DOHH2 (cell line): ENCODE results near the gene WBP2.

Source experiments
- H3F3A ChIP-seq: fragments of 200-600 bp; sonication (generic), shearing (Covaris generic); 2 replicates; pipeline ENCODE4 v1.6.0; 2016; ENCODE audit warnings: antibody characterized with exemption, mild to moderate bottlenecking; ENCODE audit not compliant: control insufficient read depth, insufficient read depth
- H3K27ac ChIP-seq: fragments of 200-600 bp; sonication (generic); 2 replicates; pipeline ENCODE4 v1.5.1; 2014; ENCODE audit warnings: low read depth, mild to moderate bottlenecking, low read length, moderate library complexity
- H3K27me3 ChIP-seq: fragments of 200-600 bp; sonication (generic); 2 replicates; pipeline ENCODE4 v1.6.1; 2014; ENCODE audit warnings: mild to moderate bottlenecking, low read length, mixed read lengths; ENCODE audit not compliant: control insufficient read depth
- H3K36me3 ChIP-seq: fragments of 200-600 bp; sonication (generic); 2 replicates; pipeline ENCODE4 v1.6.1; 2014; ENCODE audit warnings: mild to moderate bottlenecking, low read length, moderate library complexity, mixed read lengths; ENCODE audit not compliant: control insufficient read depth
- H3K4me1 ChIP-seq: fragments of 200-600 bp; sonication (generic); 2 replicates; pipeline ENCODE4 v1.6.1; 2014; ENCODE audit warnings: mild to moderate bottlenecking, low read length, mixed read lengths; ENCODE audit not compliant: control insufficient read depth
- H3K4me2 ChIP-seq: fragments of 200-600 bp; sonication (generic); 2 replicates; pipeline ENCODE4 v1.6.0; 2014; ENCODE audit warnings: mild to moderate bottlenecking, low read length, moderate library complexity
- H3K4me3 ChIP-seq: fragments of 200-600 bp; sonication (generic); 2 replicates; pipeline ENCODE4 v1.5.1; 2014; ENCODE audit warnings: mild to moderate bottlenecking, low read length, mixed read lengths
- H3K79me2 ChIP-seq: fragments of 200-600 bp; sonication (generic); 2 replicates; pipeline ENCODE4 v1.6.1; 2014; ENCODE audit warnings: mild to moderate bottlenecking, low read length, mixed read lengths; ENCODE audit not compliant: control insufficient read depth
- H3K9me2 ChIP-seq: fragments of 200-600 bp; sonication (generic); replicated peaks from 2 replicates; pipeline ENCODE4 v1.6.1; 2014; ENCODE audit warnings: mild to moderate bottlenecking, low read length, mixed read lengths; ENCODE audit not compliant: control insufficient read depth
- H3K9me3 ChIP-seq: fragments of 200-600 bp; sonication (generic); 2 replicates; pipeline ENCODE4 v1.6.1; 2014; ENCODE audit warnings: antibody characterized with exemption, low read length, mixed read lengths; ENCODE audit not compliant: control insufficient read depth, insufficient read depth
- H4K20me1 ChIP-seq: fragments of 200-600 bp; sonication (generic); 2 replicates; pipeline ENCODE4 v1.6.0; 2014; ENCODE audit warnings: low read depth, mild to moderate bottlenecking, antibody characterized with exemption, low read length, moderate library complexity; ENCODE audit not compliant: control insufficient read depth, insufficient read depth
- EZH2phosphoT487 ChIP-seq: fragments of 200-600 bp; sonication (generic); IDR thresholded peaks from 2 replicates; pipeline ENCODE4 v1.6.1; 2017; ENCODE audit warnings: borderline replicate concordance, mild to moderate bottlenecking, antibody characterized with exemption, low read length, moderate library complexity, mixed read lengths
- TF ChIP-seq, protein P1 (sequence below): fragments of 200-600 bp; sonication (generic); IDR thresholded peaks from one replicate; pipeline ENCODE4 v1.5.1; 2014; ENCODE audit warnings: antibody characterized with exemption, mild to moderate bottlenecking, low read depth, low read length; ENCODE audit not compliant: poor library complexity, severe bottlenecking

The WBP2 gene

GRCh38 chr17:75818326-75818885 lies 36.7 kb downstream of the WBP2 start:
- no peaks in the 10 kb centered on the region for H3K4me1 ChIP-seq
- H3K36me3 ChIP-seq, result peaks cover 80% of the 10 kb centered on the region
- no peaks in the 10 kb centered on the region for H3K9me3 ChIP-seq
- no peaks in the 10 kb centered on the region for H3K27me3 ChIP-seq
- H3K4me2 ChIP-seq, result no peak overlapping the region
- H3K9me2 ChIP-seq, result no peaks in the 10 kb centered on the region
- no peaks in the 10 kb centered on the region for H3F3A ChIP-seq
- no peak overlapping the region for H3K27ac ChIP-seq
- no peaks in the 10 kb centered on the region for H4K20me1 ChIP-seq
- H3K79me2 ChIP-seq, result no peaks in the 10 kb centered on the region
- no peak for TF ChIP-seq EZH2phosphoT487
- TF ChIP-seq, protein P1, sequence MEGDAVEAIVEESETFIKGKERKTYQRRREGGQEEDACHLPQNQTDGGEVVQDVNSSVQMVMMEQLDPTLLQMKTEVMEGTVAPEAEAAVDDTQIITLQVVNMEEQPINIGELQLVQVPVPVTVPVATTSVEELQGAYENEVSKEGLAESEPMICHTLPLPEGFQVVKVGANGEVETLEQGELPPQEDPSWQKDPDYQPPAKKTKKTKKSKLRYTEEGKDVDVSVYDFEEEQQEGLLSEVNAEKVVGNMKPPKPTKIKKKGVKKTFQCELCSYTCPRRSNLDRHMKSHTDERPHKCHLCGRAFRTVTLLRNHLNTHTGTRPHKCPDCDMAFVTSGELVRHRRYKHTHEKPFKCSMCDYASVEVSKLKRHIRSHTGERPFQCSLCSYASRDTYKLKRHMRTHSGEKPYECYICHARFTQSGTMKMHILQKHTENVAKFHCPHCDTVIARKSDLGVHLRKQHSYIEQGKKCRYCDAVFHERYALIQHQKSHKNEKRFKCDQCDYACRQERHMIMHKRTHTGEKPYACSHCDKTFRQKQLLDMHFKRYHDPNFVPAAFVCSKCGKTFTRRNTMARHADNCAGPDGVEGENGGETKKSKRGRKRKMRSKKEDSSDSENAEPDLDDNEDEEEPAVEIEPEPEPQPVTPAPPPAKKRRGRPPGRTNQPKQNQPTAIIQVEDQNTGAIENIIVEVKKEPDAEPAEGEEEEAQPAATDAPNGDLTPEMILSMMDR, result no peak
- H3K4me3 ChIP-seq, result no peak overlapping the region

DNA sequence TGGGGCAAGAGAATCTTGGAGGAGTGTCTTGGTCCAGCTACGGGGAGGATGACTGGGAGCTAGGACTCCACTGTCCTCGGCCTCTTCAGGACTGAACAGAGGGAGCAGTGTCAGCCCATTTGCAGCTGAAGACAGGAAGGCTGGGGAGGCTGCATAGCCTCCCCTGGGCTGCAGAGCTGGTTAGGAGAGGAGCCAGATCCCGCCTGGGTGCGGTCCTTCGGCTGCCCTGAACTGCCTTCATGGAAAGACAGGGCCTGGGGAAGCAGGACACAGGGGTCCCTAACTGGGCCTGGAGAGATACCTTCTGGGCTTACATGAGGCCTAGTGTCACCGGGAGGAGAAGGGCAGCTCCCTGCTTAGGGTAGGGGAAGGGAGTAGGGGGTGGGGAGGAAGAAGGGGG lies 37.6 kb downstream of the WBP2 start:
- Histone ChIP-seq H3K27me3 (no peaks in the 10 kb centered on the region), H3K27ac (no peak overlapping the region), H3K9me3 (no peaks in the 10 kb centered on the region), H3K9me2 (no peaks in the 10 kb centered on the region), H3K79me2 (no peaks in the 10 kb centered on the region), H3K4me1 (no peaks in the 10 kb centered on the region), H3K4me3 (no peak overlapping the region), H3F3A (no peaks in the 10 kb centered on the region), H3K4me2 (no peak overlapping the region), H3K36me3 (peaks cover 80% of the 10 kb centered on the region), H4K20me1 (no peaks in the 10 kb centered on the region)
- TF ChIP-seq EZH2phosphoT487, result no peak

DNA sequence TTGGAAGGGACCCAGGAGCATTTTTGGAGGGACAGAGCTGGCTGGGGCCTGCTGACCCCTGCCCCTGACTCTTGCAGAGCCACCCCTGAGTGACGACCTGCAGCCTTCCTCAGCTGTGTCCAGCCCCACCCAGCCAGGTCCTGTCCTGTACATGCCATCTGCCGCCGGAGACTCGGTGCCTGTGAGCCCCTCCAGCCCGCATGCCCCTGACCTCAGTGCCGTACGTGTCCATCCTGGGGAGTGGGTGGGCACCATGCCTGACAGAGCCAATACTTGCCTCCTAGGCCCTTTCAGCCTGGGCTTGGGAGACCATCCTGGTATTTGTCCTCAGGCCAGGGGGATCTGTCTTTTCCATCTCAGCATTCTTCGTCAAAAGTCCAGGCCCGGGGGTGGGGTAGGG lies 38.4 kb downstream of the WBP2 start:
- no peaks in the 10 kb centered on the region for H3F3A ChIP-seq
- no peaks in the 10 kb centered on the region for H4K20me1 ChIP-seq
- peaks cover 82% of the 10 kb centered on the region for H3K36me3 ChIP-seq
- no peaks in the 10 kb centered on the region for H3K4me1 ChIP-seq
- H3K4me3 ChIP-seq, result no peak overlapping the region
- no peaks in the 10 kb centered on the region for H3K9me2 ChIP-seq
- H3K27me3 ChIP-seq, result no peaks in the 10 kb centered on the region
- H3K9me3 ChIP-seq, result no peaks in the 10 kb centered on the region
- no peak overlapping the region for H3K27ac ChIP-seq
- no peak overlapping the region for H3K4me2 ChIP-seq
- H3K79me2 ChIP-seq, result no peaks in the 10 kb centered on the region
- TF ChIP-seq EZH2phosphoT487, result no peak
- TF ChIP-seq, protein P1, result no peak

GRCh38 chr17:75815399-75815798 lies 39.7 kb downstream of the WBP2 start:
- H3K27ac ChIP-seq, result no peak overlapping the region

More at GRCh38 chr17:75815399-75815798, 39.7 kb downstream of the WBP2 start:
- Histone ChIP-seq H3F3A (no peaks in the 10 kb centered on the region), H3K9me3 (no peaks in the 10 kb centered on the region), H3K4me2 (no peak overlapping the region), H3K9me2 (no peaks in the 10 kb centered on the region), H4K20me1 (no peaks in the 10 kb centered on the region), H3K36me3 (peaks cover 76% of the 10 kb centered on the region), H3K4me3 (no peak overlapping the region), H3K4me1 (no peaks in the 10 kb centered on the region), H3K79me2 (no peaks in the 10 kb centered on the region), H3K27me3 (no peaks in the 10 kb centered on the region)
- TF ChIP-seq, protein P1, result no peak
- no peak for TF ChIP-seq EZH2phosphoT487
